ENCODE measurements around the gene MYO15B.

The MYO15B gene

DNA sequence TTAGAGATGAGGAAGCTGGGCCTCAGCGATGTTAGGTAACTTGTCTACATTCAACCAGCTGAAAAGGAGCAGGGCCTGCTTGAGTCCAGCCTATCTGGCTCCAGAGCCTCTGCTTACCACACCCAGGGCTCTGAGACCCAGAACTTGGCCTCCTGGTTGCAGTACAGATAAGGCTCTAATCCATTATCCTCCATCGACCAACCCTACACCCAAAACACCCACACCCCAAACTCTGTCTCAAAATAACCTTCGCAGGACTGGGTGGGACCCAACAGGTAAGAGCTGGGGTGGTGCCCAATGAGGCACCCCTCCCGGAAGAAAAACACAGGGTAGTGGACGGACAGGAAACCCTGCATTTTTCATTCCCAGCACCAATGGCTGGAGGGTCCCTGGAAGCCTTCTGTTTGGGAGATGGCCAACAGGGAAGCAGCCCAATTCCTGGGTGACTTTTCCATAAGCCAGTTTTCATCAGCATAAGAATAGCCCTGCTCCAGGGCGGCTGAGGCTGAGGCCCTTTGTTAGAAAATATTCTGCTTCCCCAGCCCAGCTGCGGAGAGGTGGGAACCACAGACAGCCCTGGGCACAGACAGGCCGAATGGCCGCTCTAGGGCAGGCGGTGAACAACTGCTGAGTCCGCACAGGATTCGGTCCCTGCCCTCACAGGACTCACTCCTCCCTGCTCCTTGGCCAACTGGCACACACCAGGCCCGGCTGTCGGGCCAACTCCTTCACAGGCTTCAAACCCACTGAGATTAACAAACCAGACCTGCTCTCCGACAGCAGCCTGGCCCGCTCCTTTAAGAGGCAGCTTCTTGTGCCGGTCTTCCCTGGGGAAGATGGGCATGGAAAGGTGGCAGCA is 55.4 kb downstream of the MYO15B start:
- peaks cover 16% of the 10 kb centered on the region for H3K4me1 ChIP-seq (ENCODE audit: insufficient read depth, low read length, poor library complexity, severe bottlenecking)
- H3K9ac ChIP-seq (ENCODE audit: low read depth, low read length, poor library complexity, severe bottlenecking), result no peak overlapping the region
- no peak overlapping the region for H3K4me3 ChIP-seq (ENCODE audit: low read length, poor library complexity, severe bottlenecking)
- H4K20me1 ChIP-seq (ENCODE audit: insufficient read depth, low read length, poor library complexity, severe bottlenecking), result no peaks in the 10 kb centered on the region
- no peaks in the 10 kb centered on the region for H3K36me3 ChIP-seq (ENCODE audit: insufficient read depth, low read length)
- no peaks in the 10 kb centered on the region for H3K79me2 ChIP-seq (ENCODE audit: insufficient read depth, low read length)
- H3K9me3 ChIP-seq (ENCODE audit: insufficient read depth, low read depth, low read length), result no peaks in the 10 kb centered on the region
- no peaks in the 10 kb centered on the region for H3F3A ChIP-seq (ENCODE audit: low read depth)
- H2AFZ ChIP-seq (ENCODE audit: low read length), result no peak overlapping the region
- TF ChIP-seq, protein P1, sequence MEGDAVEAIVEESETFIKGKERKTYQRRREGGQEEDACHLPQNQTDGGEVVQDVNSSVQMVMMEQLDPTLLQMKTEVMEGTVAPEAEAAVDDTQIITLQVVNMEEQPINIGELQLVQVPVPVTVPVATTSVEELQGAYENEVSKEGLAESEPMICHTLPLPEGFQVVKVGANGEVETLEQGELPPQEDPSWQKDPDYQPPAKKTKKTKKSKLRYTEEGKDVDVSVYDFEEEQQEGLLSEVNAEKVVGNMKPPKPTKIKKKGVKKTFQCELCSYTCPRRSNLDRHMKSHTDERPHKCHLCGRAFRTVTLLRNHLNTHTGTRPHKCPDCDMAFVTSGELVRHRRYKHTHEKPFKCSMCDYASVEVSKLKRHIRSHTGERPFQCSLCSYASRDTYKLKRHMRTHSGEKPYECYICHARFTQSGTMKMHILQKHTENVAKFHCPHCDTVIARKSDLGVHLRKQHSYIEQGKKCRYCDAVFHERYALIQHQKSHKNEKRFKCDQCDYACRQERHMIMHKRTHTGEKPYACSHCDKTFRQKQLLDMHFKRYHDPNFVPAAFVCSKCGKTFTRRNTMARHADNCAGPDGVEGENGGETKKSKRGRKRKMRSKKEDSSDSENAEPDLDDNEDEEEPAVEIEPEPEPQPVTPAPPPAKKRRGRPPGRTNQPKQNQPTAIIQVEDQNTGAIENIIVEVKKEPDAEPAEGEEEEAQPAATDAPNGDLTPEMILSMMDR (conservative IDR thresholded peaks at IDR 0.05; ENCODE audit: low read length), result no peak
- no peak for TF ChIP-seq EZH2phosphoT487 (IDR thresholded peaks at IDR 0.05; ENCODE audit: borderline replicate concordance)
- no peaks in the 10 kb centered on the region for H3K9me2 ChIP-seq (replicated peaks; ENCODE audit: low read depth, low read length)
- H3K4me2 ChIP-seq (ENCODE audit: low read depth, low read length, poor library complexity, severe bottlenecking), result no peak overlapping the region
- no peaks in the 10 kb centered on the region for H3K27me3 ChIP-seq (ENCODE audit: insufficient read depth, low read length, poor library complexity, severe bottlenecking)

GRCh38 chr17:75643643-75644017 is 56.0 kb downstream of the MYO15B start:
- no peaks in the 10 kb centered on the region for H4K20me1 ChIP-seq (ENCODE audit: insufficient read depth, low read length, poor library complexity, severe bottlenecking)
- no peaks in the 10 kb centered on the region for H3K9me3 ChIP-seq (ENCODE audit: insufficient read depth, low read depth, low read length)
- no peaks in the 10 kb centered on the region for H3K36me3 ChIP-seq (ENCODE audit: insufficient read depth, low read length)
- H3K4me1 ChIP-seq (ENCODE audit: insufficient read depth, low read length, poor library complexity, severe bottlenecking), result peaks cover 16% of the 10 kb centered on the region
- TF ChIP-seq, protein P1 (conservative IDR thresholded peaks at IDR 0.05; ENCODE audit: low read length), result no peak
- no peak for TF ChIP-seq EZH2phosphoT487 (IDR thresholded peaks at IDR 0.05; ENCODE audit: borderline replicate concordance)
- H3K4me3 ChIP-seq (ENCODE audit: low read length, poor library complexity, severe bottlenecking), result no peak overlapping the region
- H3K9me2 ChIP-seq (replicated peaks; ENCODE audit: low read depth, low read length), result no peaks in the 10 kb centered on the region
- no peak overlapping the region for H2AFZ ChIP-seq (ENCODE audit: low read length)
- no peak overlapping the region for H3K4me2 ChIP-seq (ENCODE audit: low read depth, low read length, poor library complexity, severe bottlenecking)
- H3K79me2 ChIP-seq (ENCODE audit: insufficient read depth, low read length), result no peaks in the 10 kb centered on the region
- H3F3A ChIP-seq (ENCODE audit: low read depth), result no peaks in the 10 kb centered on the region
- no peaks in the 10 kb centered on the region for H3K27me3 ChIP-seq (ENCODE audit: insufficient read depth, low read length, poor library complexity, severe bottlenecking)
- H3K9ac ChIP-seq (ENCODE audit: low read depth, low read length, poor library complexity, severe bottlenecking), result no peak overlapping the region

- no peaks in the 10 kb centered on the region for H3K9me3 ChIP-seq (ENCODE audit: insufficient read depth, low read depth, low read length)
- H3K4me1 ChIP-seq (ENCODE audit: insufficient read depth, low read length, poor library complexity, severe bottlenecking), result peaks cover 16% of the 10 kb centered on the region
- peaks cover under 1% of the 10 kb centered on the region; the same call in 1 of the 2 replicates for H3K36me3 ChIP-seq (ENCODE audit: insufficient read depth, low read length)
- H3K27me3 ChIP-seq (ENCODE audit: insufficient read depth, low read length, poor library complexity, severe bottlenecking), result no peaks in the 10 kb centered on the region
- H3K4me2 ChIP-seq (ENCODE audit: low read depth, low read length, poor library complexity, severe bottlenecking), result peak overlapping the region; percentile 57
- peak overlapping the region; percentile 8 for H3K4me3 ChIP-seq (ENCODE audit: low read length, poor library complexity, severe bottlenecking)
- H3K9me2 ChIP-seq (replicated peaks; ENCODE audit: low read depth, low read length), result no peaks in the 10 kb centered on the region
- H3K79me2 ChIP-seq (ENCODE audit: insufficient read depth, low read length), result no peaks in the 10 kb centered on the region
- no peak overlapping the region for H2AFZ ChIP-seq (ENCODE audit: low read length)
- H4K20me1 ChIP-seq (ENCODE audit: insufficient read depth, low read length, poor library complexity, severe bottlenecking), result no peaks in the 10 kb centered on the region
- peak overlapping the region; percentile 37 for H3K9ac ChIP-seq (ENCODE audit: low read depth, low read length, poor library complexity, severe bottlenecking)
- H3F3A ChIP-seq (ENCODE audit: low read depth), result no peaks in the 10 kb centered on the region
- TF ChIP-seq, protein P1 (conservative IDR thresholded peaks at IDR 0.05; ENCODE audit: low read length), result no peak
- no peak for TF ChIP-seq EZH2phosphoT487 (IDR thresholded peaks at IDR 0.05; ENCODE audit: borderline replicate concordance)
These were observed 57.9 kb downstream of the MYO15B start for GRCh38 chr17:75645501-75645888.
